Ovary (tissue), 9 donors: ENCODE measurements around the gene ATG2B. TPM values are rescaled to one million over a fixed set of nuclear protein-coding genes. Genes with fewer than 3 reads are reported as not detected.

Experiments
- DNase-seq, 5 donors: peaks; one replicate each; pipeline ENCODE4 v3.0.0-alpha.2; 2019 to 2020
- H3K27ac ChIP-seq, 2 donors: fragments of 200-600 bp; one replicate each; pipeline versions ENCODE4 v1.5.1 to v1.8.0; 2019 to 2022
- H3K27me3 ChIP-seq: fragments of 200-600 bp; one replicate; pipeline ENCODE4 v1.8.0; 2022
- H3K36me3 ChIP-seq: fragments of 200-600 bp; sonication (generic); one replicate; pipeline ENCODE4 v1.5.1; 2019
- H3K4me1 ChIP-seq: one replicate; pipeline ENCODE4 v1.8.1; 2013; ENCODE audit warnings: mild to moderate bottlenecking, moderate library complexity; ENCODE audit not compliant: insufficient read depth
- H3K4me3 ChIP-seq: fragments of 200-600 bp; sonication (generic); one replicate; pipeline ENCODE4 v1.5.1; 2017
- H3K9me3 ChIP-seq, 2 donors: fragments of 200-600 bp in 1 of 2; sonication (generic) in 1 of 2; one replicate each; pipeline versions ENCODE4 v1.5.1 to v1.8.1; 2013 to 2019; ENCODE audit warnings: mild to moderate bottlenecking in 1 of 2, moderate library complexity in 1 of 2
- EP300 ChIP-seq: sonication (generic); formaldehyde crosslinking; IDR thresholded peaks from one replicate; pipeline ENCODE4 v1.6.1; 2017; ENCODE audit warnings: antibody characterized with exemption
- POLR2A ChIP-seq: fragments of 450-650 bp; IDR thresholded peaks from one replicate; pipeline ENCODE4 v1.6.1; 2017; ENCODE audit warnings: antibody characterized with exemption, mild to moderate bottlenecking, moderate library complexity
- WGBS, 3 donors: extraction: QIAGEN DNeasy Blood & Tissue Kit in 1 of 3; methylation state at CpG; one replicate each; pipeline versions ENCODE4 v1.1.5 to v1.1.7; 2013 to 2017; 5-methylcytosine and 5-hydroxymethylcytosine counted together
- intact Hi-C, 4 donors: fragments of 100-400 bp; cut with DNase I; formaldehyde crosslinking; loops; one replicate each; pipeline versions ENCODE4 v1.11.0 to v1.15.1; 2022 to 2023
- polyA plus RNA-seq, 2 donors: library from polyadenylated mRNA; stranded (reverse); fragments of 200-250 nt in 1 of 2; fragments of 350-450 nt in 1 of 2; fragmentation: Illumina TruSeq in 1 of 2; extraction: RNeasy Lipid Tissue Mini Kit (QIAGEN cat#74804) in 1 of 2; gene quantifications; one replicate each; pipeline ENCODE4 v1.2.3, GENCODE V29; 2013 to 2014
- total RNA-seq, 7 donors: library from RNA; depleted of rRNA in 2 of 7; stranded (reverse); fragments of >200 nt in 2 of 7; fragmentation: NEBNext Ultra II Directional in 3 of 7; extraction: Animal tissue kit (Norgen Biotek cat#: 25700) in 3 of 7; gene quantifications; one replicate each; pipeline versions ENCODE4 v1.1.0 to v1.2.4, GENCODE V29; 2016 to 2023
- TF ChIP-seq, protein P1 (sequence below), 3 donors: fragments of 450-650 bp in 2 of 3; fragments of 200-600 bp in 1 of 3; IDR thresholded peaks; one replicate each; pipeline versions ENCODE4 v1.5.1 to v1.8.0; 2016 to 2022; ENCODE audit warnings: antibody characterized with exemption in 3 of 3, mild to moderate bottlenecking in 1 of 3
- donor health status: DM: no; HTN: no; CAD: no; lungs with moderate emphysema.
- donor health status: DM: no; HTN: no; CAD: no.
- donor health status: Bipolar disorder and iron deficiency.
- donor health status: DM: yes; HTN: yes; CAD: no.
- donor health status: DM: no; HTN: no; CAD: no.
- donor health status: DM: yes; HTN: yes; CAD: no.

The ATG2B gene
- total and polyA plus RNA-seq, 9 donors: 5.3 to 33.1 (median 22.6) TPM

DNA sequence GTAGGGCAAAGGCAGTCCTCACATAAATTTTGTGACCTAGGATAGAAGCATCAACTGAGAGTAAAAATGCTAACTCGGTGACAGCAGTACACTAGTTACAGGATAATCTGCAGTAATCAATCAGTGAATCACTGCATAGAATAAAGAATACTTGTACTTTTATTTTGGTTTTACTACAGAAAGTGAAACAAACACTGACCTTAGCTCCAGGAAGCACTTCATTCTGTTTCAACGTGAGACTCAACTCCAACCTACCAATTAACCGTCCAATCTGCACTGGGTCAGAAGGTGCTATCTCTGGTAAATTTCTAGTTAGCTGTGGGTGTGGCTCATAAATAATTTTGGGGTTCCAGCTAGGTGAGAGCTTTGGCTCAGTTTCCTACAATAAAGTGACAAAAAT, 21.8 kb downstream of the ATG2B start:
- no peaks in the 10 kb centered on the region for H3K27me3 ChIP-seq
- H3K27ac ChIP-seq: no peak overlapping the region
- 76 to 80% (median 80%) methylated on average over 3 of the region's 3 CpGs for WGBS, 3 donors
- H3K4me1 ChIP-seq: no peaks in the 10 kb centered on the region
- H3K9me3 ChIP-seq: no peaks in the 10 kb centered on the region
- no peak for TF ChIP-seq POLR2A
- no peak for TF ChIP-seq EP300
- TF ChIP-seq, protein P1, sequence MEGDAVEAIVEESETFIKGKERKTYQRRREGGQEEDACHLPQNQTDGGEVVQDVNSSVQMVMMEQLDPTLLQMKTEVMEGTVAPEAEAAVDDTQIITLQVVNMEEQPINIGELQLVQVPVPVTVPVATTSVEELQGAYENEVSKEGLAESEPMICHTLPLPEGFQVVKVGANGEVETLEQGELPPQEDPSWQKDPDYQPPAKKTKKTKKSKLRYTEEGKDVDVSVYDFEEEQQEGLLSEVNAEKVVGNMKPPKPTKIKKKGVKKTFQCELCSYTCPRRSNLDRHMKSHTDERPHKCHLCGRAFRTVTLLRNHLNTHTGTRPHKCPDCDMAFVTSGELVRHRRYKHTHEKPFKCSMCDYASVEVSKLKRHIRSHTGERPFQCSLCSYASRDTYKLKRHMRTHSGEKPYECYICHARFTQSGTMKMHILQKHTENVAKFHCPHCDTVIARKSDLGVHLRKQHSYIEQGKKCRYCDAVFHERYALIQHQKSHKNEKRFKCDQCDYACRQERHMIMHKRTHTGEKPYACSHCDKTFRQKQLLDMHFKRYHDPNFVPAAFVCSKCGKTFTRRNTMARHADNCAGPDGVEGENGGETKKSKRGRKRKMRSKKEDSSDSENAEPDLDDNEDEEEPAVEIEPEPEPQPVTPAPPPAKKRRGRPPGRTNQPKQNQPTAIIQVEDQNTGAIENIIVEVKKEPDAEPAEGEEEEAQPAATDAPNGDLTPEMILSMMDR (IDR thresholded peaks at IDR 0.05): no peak
- H3K4me3 ChIP-seq: no peak overlapping the region
- no peaks in the 10 kb centered on the region for H3K36me3 ChIP-seq
- DNase-seq: no peak
- intact Hi-C loops: no loop called here

DNA sequence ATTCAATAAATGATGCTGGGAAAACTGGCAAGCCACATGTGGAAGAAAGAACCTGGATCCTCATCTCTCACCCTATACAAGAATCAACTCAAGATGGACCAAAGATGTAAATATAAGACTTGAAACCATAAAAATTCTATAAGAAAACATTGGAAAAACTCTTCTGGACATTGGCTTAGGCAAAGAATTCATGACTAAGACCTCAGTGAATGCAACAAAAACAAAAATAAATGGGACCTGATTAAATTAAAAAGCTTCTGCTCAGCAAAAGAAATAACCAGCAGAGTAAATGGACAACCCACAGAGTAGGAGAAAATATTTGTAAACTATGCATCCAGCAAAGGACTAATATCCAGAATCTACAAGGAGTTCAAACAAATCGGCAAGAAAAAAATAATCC, 24.6 kb downstream of the ATG2B start:
- TF ChIP-seq, protein P1 (IDR thresholded peaks at IDR 0.05): no peak
- no peak for TF ChIP-seq POLR2A
- TF ChIP-seq EP300: no peak
- 93 to 98% (median 97%) methylated on average over 1 of the region's 1 CpG for WGBS, 3 donors
- Histone ChIP-seq H3K36me3 (no peaks in the 10 kb centered on the region), H3K27me3 (no peaks in the 10 kb centered on the region), H3K27ac (no peak overlapping the region), H3K4me1 (no peaks in the 10 kb centered on the region), H3K9me3 (no peaks in the 10 kb centered on the region), H3K4me3 (no peak overlapping the region)
- intact Hi-C loops: no loop called here
- DNase-seq: no peak

DNA sequence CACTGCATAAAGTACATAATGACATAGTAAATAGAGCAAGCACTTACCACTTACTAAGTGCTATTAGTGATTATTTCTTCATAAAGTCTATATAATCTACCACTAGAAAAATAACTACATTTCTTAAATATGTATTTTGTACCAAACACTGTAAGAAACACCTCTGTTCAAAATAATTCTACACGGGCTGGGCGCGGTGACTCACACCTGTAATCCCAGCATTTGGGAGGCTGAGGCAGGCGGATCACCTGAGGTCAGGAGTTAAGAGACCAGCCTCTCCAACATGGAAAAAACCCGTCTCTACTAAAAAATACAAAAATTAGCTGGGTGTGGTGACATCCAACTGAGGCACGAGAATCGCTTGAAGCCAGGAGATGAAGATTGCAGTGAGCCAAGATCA, 38.9 kb downstream of the ATG2B start:
- H3K9me3 ChIP-seq: no peaks in the 10 kb centered on the region
- H3K4me3 ChIP-seq: no peak overlapping the region
- intact Hi-C loops: no loop called here
- 91 to 97% (median 97%) methylated on average over 7 of the region's 7 CpGs for WGBS, 3 donors
- no peaks in the 10 kb centered on the region for H3K4me1 ChIP-seq
- no peak for DNase-seq
- no peaks in the 10 kb centered on the region for H3K27me3 ChIP-seq
- TF ChIP-seq POLR2A (no peak), EP300 (no peak)
- TF ChIP-seq, protein P1 (IDR thresholded peaks at IDR 0.05): no peak
- H3K36me3 ChIP-seq: no peaks in the 10 kb centered on the region
- no peak overlapping the region for H3K27ac ChIP-seq

DNA sequence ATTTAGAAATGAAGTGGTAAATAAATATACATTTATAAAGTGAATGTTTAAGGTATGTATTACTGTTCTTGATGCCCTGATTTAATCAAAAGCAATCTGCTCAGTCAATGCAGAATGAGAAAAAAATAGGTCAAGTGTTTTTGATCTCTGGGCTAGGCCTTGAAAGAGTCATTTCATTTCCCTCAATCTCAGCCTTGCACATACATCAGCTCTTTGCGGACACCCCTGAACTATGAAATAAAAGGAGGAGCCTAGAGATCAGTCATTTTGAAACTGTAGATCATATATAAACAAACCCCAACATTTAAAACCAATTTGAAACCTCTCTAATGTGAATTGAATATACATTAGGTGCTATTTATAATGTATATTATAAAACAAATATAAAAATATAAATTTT, 42.5 kb downstream of the ATG2B start:
- intact Hi-C loops: no loop called here
- H3K36me3 ChIP-seq: no peaks in the 10 kb centered on the region
- 92 to 98% (median 95%) methylated on average over 1 of the region's 1 CpG for WGBS, 3 donors
- no peak for TF ChIP-seq EP300
- TF ChIP-seq POLR2A: no peak
- TF ChIP-seq, protein P1 (IDR thresholded peaks at IDR 0.05): no peak
- H3K27me3 ChIP-seq: no peaks in the 10 kb centered on the region
- H3K9me3 ChIP-seq: no peaks in the 10 kb centered on the region
- H3K27ac ChIP-seq: no peak overlapping the region
- DNase-seq: no peak
- no peak overlapping the region for H3K4me3 ChIP-seq
- no peaks in the 10 kb centered on the region for H3K4me1 ChIP-seq

DNA sequence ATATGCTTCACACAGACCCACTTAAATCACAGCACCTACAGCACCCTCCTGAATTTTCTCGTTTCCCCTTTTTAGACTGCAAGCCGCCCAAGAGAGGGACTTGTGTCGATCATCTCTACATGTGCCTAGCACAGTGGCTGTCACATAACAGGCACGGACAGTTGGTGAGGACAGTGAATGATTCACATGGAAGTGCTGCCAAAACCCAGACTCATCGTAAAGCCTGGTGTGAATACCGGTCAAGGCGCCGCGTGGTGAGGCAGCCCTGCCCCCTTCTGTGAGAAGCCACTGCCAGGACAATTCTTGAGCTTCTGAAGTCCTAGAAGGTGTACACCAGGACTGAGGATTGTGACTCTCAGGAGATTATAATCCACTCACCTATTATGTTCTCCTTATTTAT, 44.3 kb downstream of the ATG2B start:
- DNase-seq: no peak
- WGBS, 3 donors: 81 to 92% (median 86%) methylated on average over 9 of the region's 9 CpGs

More for the DNA sequence above, 44.3 kb downstream of the ATG2B start:
- Histone ChIP-seq H3K9me3 (no peaks in the 10 kb centered on the region), H3K27me3 (no peaks in the 10 kb centered on the region), H3K4me1 (no peaks in the 10 kb centered on the region), H3K4me3 (no peak overlapping the region), H3K27ac (no peak overlapping the region), H3K36me3 (no peaks in the 10 kb centered on the region)
- TF ChIP-seq, protein P1 (IDR thresholded peaks at IDR 0.05): no peak
- TF ChIP-seq POLR2A: no peak
- no peak for TF ChIP-seq EP300
- intact Hi-C loops: no loop called here
